HG03060 (cell line): ENCODE data around the gene CACNG3.
"Not testable (repeated sequence)": the region's sequence is repeated elsewhere in the genome, so short reads cannot be mapped to it uniquely, and the experiment has no call there.

ENCODE experiments used
- ATAC-seq: cut with Tn5 transposase; IDR thresholded peaks from one replicate; pipeline ENCODE4 v1.9.1; 2021; ENCODE audit warnings: low read depth, moderate number of reproducible peaks; ENCODE audit not compliant: unreplicated experiment

The CACNG3 gene

GRCh38 chr16:24275413-24275812 lies 19.3 kb downstream of the CACNG3 start:
- ATAC-seq: no peak

- ATAC-seq: no peak
Observed at GRCh38 chr16:24279982-24280515, 23.9 kb downstream of the CACNG3 start.

- no peak for ATAC-seq
Observed at GRCh38 chr16:24281466-24281865, 25.3 kb downstream of the CACNG3 start.

GRCh38 chr16:24282141-24282540 lies 26.0 kb downstream of the CACNG3 start:
- ATAC-seq: no peak

- ATAC-seq: no peak
Observed at GRCh38 chr16:24286741-24287405, 30.7 kb downstream of the CACNG3 start.

- no peak for ATAC-seq
Observed at GRCh38 chr16:24288516-24288915, 32.4 kb downstream of the CACNG3 start.

GRCh38 chr16:24289166-24289700 lies 33.1 kb downstream of the CACNG3 start:
- ATAC-seq: no peak

- no peak for ATAC-seq
Observed at GRCh38 chr16:24291932-24292331, 35.8 kb downstream of the CACNG3 start.

- ATAC-seq: no peak
Observed at GRCh38 chr16:24294131-24294530, 38.0 kb downstream of the CACNG3 start.

- no peak for ATAC-seq
Observed at GRCh38 chr16:24297375-24297774, 41.2 kb downstream of the CACNG3 start.

GRCh38 chr16:24298548-24299167 lies 42.5 kb downstream of the CACNG3 start:
- no peak for ATAC-seq

GRCh38 chr16:24300750-24301149 lies 44.6 kb downstream of the CACNG3 start:
- ATAC-seq: not testable (repeated sequence)

GRCh38 chr16:24302636-24303035 lies 46.5 kb downstream of the CACNG3 start:
- ATAC-seq: no peak

GRCh38 chr16:24308200-24308599 lies 52.1 kb downstream of the CACNG3 start:
- no peak for ATAC-seq

GRCh38 chr16:24309258-24310142 lies 53.4 kb downstream of the CACNG3 start:
- no peak for ATAC-seq

- ATAC-seq: no peak
Observed at GRCh38 chr16:24315343-24315742, 59.2 kb downstream of the CACNG3 start.

- no peak for ATAC-seq
Observed at GRCh38 chr16:24318680-24319079, 62.5 kb downstream of the CACNG3 start.

- ATAC-seq: no peak
Observed at GRCh38 chr16:24319126-24319814, 63.1 kb downstream of the CACNG3 start.

GRCh38 chr16:24322106-24322505 lies 66.0 kb downstream of the CACNG3 start:
- ATAC-seq: no peak

- ATAC-seq: no peak
Observed at GRCh38 chr16:24324421-24324820, 68.3 kb downstream of the CACNG3 start.
